ENCODE data around the gene PPIB. TPM values are rescaled to one million over a fixed set of nuclear protein-coding genes. Genes with fewer than 3 reads are reported as not detected.

PPIB gene
- total RNA-seq, 1 experiment from 2014 or later: 433 TPM

- H3K27ac Mint-ChIP-seq: no peak overlapping the region
- no peak for DNase-seq
- H4K20me1 ChIP-seq (ENCODE audit: control insufficient read depth, insufficient read depth, insufficient read length): no peaks in the 10 kb centered on the region
- H2BK15ac ChIP-seq (ENCODE audit: low read depth, low read length): no peak overlapping the region
- H3K4me2 ChIP-seq (ENCODE audit: insufficient read depth, insufficient read length, low read length): no peak overlapping the region
- no peak overlapping the region for H3K9ac ChIP-seq (ENCODE audit: extremely low read depth, insufficient read length, low read length)
- no peak overlapping the region for H2BK12ac ChIP-seq (ENCODE audit: insufficient read length, low read depth, low read length)
- TF ChIP-seq CTCF (conservative IDR thresholded peaks at IDR 0.05): no peak
- H3K14ac ChIP-seq (ENCODE audit: insufficient read depth, low read length): no peak overlapping the region
- H3K27ac ChIP-seq (ENCODE audit: insufficient read length, low read depth, low read length): no peak overlapping the region
- H3K23me2 ChIP-seq (ENCODE audit: insufficient read length, low read depth, low read length, poor library complexity, severe bottlenecking): no peaks in the 10 kb centered on the region
- no peak overlapping the region for H3K56ac ChIP-seq (ENCODE audit: insufficient read length, low read depth, low read length)
- peaks cover 20 to 75% (median 66%) of the 10 kb centered on the region in 3 experiments; a peak in 6 of 7 replicates for H3K36me3 Mint-ChIP-seq (ENCODE audit: insufficient read depth in 1 of 3, low read depth in 3 of 3)
- H2BK5ac ChIP-seq (ENCODE audit: insufficient read length, low read length): no peak overlapping the region
- H3K9me3 ChIP-seq (ENCODE audit: control insufficient read depth, low read depth, low read length): no peaks in the 10 kb centered on the region
- no peak overlapping the region for H4K91ac ChIP-seq (ENCODE audit: insufficient read length, low read depth, low read length)
- no peaks in the 10 kb centered on the region for H3K4me1 ChIP-seq (ENCODE audit: insufficient read depth, low read length)
- H3K79me1 ChIP-seq (ENCODE audit: insufficient read depth, low read depth, low read length, poor library complexity, severe bottlenecking): no peaks in the 10 kb centered on the region
- H4K5ac ChIP-seq (ENCODE audit: insufficient read length, low read depth, low read length): no peak overlapping the region
- no peak overlapping the region for H4K8ac ChIP-seq (replicated peaks; ENCODE audit: insufficient read length, low read depth, low read length)
- H3K9me3 Mint-ChIP-seq: no peaks in the 10 kb centered on the region
- no peaks in the 10 kb centered on the region for H3K4me1 Mint-ChIP-seq
- no peak overlapping the region for H3K4ac ChIP-seq (ENCODE audit: low read depth, low read length)
- no CpG with 5 or more reads among the region's 7 CpGs for WGBS (ENCODE audit: extremely low coverage, insufficient read length, low lambda C conversion rate)
- H2BK20ac ChIP-seq (ENCODE audit: low read depth, low read length, poor library complexity, severe bottlenecking): no peak overlapping the region
- H3T11ph ChIP-seq (ENCODE audit: low read length): no peak overlapping the region
- H3K4me3 Mint-ChIP-seq: no peak overlapping the region
- H3K27me3 Mint-ChIP-seq (ENCODE audit: low read depth): no peaks in the 10 kb centered on the region
- H2BK120ac ChIP-seq (ENCODE audit: low read depth, low read length, poor library complexity, severe bottlenecking): no peak overlapping the region
- H2AFZ ChIP-seq (ENCODE audit: low read length): no peak overlapping the region
- H3K23ac ChIP-seq (ENCODE audit: insufficient read length, low read depth, low read length): no peak overlapping the region
- no peaks in the 10 kb centered on the region for H3K79me2 ChIP-seq (ENCODE audit: insufficient read depth, low read length)
- H3K27me3 ChIP-seq (ENCODE audit: insufficient read depth, low read length): no peaks in the 10 kb centered on the region
- no peak overlapping the region for H2AK5ac ChIP-seq (ENCODE audit: insufficient read length, low read length)
- H3K18ac ChIP-seq (ENCODE audit: insufficient read length, low read depth, low read length): no peak overlapping the region
These were observed 31.3 kb downstream of the PPIB start for GRCh38 chr15:64131547-64131946.
